ENCODE data around the gene BICD2. TPM values are rescaled to one million over a fixed set of nuclear protein-coding genes. Genes with fewer than 3 reads are reported as not detected.

BICD2 gene
- total and polyA plus RNA-seq, 2 of the 8 experiments (the other 6 are each of a cell fraction or from before 2014, with no cell fraction given) = 6.6 to 22.8 TPM

Other genes starting within 250 kb of the BICD2 start
- not detected in 2 replicates for gene ECM2, start 228.8 kb downstream of the BICD2 start, total RNA-seq (2021; fragmentation: NEBNext Ultra II Directional; extraction: Animal tissue kit (Norgen Biotek cat#: 25700))
- not detected in 2 replicates for gene ECM2, start 228.8 kb downstream of the BICD2 start, polyA plus RNA-seq (2011; rRNA removed)
- 10.5 and 11.4 TPM in 2 replicates for gene IPPK, start 94.7 kb downstream of the BICD2 start, total RNA-seq (2021; fragmentation: NEBNext Ultra II Directional; extraction: Animal tissue kit (Norgen Biotek cat#: 25700))
- 13.6 and 16.0 TPM in 2 replicates for gene IPPK, start 94.7 kb downstream of the BICD2 start, polyA plus RNA-seq (2011; rRNA removed)
- gene ZNF484, start 113.2 kb upstream of the BICD2 start, total RNA-seq (2021; fragmentation: NEBNext Ultra II Directional; extraction: Animal tissue kit (Norgen Biotek cat#: 25700)) = 11.5 and 11.8 TPM in 2 replicates
- gene ZNF484, start 113.2 kb upstream of the BICD2 start, polyA plus RNA-seq (2011; rRNA removed) = 0.55 and 1.3 TPM in 2 replicates
- gene FGD3, start 182.7 kb upstream of the BICD2 start, total RNA-seq (2021; fragmentation: NEBNext Ultra II Directional; extraction: Animal tissue kit (Norgen Biotek cat#: 25700)) = 1.4 and 1.9 TPM in 2 replicates
- gene FGD3, start 182.7 kb upstream of the BICD2 start, polyA plus RNA-seq (2011; rRNA removed) = 1.4 and 2.3 TPM in 2 replicates

Measured in H1 (cell line).